ENCODE data around the gene NCAPH2.
A peak's percentile ranks its signal among the peaks of the same experiment; 100 is the strongest.

NCAPH2 gene

DNA sequence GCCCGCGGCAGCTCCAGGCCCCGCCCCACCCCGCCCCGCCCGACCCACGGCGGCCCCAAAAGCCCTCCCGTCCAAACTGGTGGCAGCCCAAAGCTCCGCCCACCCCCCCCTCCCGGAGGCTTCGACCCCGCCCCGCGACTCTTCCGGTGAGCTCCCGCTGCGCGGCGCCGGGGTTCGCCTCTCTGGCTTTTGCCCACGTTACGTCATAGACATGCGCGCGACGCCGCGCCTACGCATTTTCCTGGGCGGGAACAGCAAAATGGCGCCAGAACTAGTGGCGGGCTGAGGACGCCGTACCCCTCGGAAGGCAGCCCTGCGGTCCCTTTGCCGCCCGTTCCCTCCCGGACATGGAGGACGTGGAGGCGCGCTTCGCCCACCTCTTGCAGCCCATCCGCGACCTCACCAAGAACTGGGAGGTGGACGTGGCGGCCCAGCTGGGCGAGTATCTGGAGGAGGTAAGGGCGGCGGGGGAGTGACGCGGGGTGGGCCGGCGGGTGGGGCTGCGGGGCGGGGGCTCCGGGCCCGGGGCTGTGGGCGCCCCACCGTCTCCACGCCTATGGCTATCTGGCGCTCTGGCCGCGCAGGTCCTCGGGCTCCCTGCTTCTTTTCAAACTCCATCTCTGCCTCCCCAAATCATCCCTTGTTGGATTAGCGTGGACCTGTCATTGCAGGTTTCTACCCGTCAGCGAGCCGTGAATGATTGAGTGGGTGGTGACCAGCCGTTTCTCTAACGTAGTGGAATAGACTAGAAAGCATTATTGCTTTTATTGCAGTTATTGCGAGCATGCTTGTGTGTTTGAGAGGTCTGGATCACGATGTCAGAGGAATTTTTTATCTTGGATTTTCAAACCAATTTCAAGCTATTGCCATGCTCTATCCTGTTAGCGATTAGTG lies at the start of gene NCAPH2:
Gene NCAPH2 (plus strand): TSS at position 234 of the 894 bp plus-strand sequence. CDS start 114 bp downstream, at position 348.
- peak; percentile 65 for DNase-seq

DNA sequence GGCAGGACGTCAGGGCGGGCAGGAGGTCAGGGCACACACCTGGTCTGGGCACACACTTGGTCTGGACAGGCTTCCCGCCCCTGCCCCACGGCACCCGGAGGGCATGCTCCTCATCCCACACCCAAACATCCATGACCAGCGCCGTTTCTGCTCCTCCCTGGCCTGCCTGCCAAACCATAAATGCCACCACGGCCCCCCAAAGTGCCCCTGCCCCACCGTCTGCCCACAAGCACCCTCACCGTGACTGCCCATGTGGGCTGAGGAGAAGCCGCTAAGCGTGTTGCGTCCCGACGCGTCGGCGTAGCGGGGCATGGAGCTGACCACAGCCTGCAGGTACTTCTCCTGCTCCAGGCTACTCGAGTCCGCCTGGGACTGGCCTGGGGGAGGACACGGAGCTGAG lies 49.0 kb upstream of the NCAPH2 start:
- DNase-seq: no peak

DNA sequence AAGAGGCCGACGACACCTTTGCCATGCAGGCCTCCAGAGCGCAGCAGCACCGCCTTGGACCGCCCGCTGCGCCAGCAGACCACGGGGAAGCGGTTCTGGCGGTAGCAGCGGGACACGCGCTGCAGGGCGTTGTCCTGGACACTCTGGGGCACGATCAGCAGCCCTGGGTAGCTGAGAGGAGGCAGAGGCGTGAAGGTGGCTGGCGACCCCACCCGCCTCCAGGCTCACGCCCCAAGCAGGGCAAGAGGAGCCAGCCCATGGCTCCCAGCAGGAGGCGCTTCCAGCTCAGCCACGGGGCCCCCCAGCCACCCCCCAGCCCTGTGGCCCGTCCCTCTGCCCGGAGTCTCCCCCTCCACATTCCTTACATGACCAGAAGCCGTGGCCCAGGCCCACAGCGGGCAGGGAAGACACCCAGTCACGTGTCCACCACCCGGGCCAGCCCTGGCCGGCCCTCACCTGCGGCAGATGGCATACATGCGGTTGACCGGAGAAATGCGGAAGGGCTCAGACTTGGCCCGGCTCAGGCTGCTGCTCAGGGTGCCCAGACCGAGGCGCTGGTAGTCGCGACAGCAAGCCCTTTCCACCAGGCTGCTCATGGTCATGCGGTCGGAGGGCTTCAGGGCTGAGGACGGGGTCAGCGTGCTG lies 48.4 kb upstream of the NCAPH2 start:
- no peak for DNase-seq

DNA sequence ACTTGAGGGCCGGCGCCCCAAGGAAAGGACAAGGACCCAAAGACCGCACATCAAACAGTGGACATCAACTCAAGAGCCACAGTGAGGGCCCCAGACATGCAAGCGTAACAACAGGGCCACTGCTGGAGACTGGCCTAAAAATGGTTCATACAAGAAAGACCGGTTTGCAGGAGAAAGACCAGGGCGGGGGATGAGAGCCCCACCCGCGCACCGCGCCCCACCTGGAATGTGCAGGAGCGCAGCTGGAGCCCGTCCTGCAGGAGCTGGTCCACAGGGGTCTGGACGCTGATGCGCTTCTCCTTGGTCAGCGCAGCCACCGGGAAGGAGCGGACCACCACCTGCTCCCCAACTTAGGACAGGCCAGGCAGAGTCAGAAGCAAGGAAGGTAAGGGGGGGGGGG lies 47.1 kb upstream of the NCAPH2 start:
- no peak for DNase-seq

DNA sequence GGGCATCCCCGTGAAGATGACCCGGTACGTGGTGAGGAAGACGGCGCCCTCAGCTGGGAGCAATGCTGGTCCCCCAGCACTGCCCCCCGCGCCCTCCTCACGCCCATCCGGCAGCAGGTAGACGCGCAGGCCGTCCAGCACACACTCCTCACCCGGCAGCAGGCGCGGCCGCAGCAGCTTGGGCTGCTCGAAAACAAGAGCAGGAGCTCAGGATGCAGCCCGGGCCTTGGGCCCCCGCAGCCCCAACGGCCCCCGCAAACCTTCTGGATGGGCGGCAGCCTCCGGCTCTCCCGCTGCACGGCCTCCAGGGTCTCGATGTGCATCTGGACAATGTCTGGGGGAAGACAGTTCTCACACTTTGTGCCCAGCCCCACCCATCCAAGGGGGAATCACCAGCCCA lies 46.5 kb upstream of the NCAPH2 start:
- DNase-seq: no peak

DNA sequence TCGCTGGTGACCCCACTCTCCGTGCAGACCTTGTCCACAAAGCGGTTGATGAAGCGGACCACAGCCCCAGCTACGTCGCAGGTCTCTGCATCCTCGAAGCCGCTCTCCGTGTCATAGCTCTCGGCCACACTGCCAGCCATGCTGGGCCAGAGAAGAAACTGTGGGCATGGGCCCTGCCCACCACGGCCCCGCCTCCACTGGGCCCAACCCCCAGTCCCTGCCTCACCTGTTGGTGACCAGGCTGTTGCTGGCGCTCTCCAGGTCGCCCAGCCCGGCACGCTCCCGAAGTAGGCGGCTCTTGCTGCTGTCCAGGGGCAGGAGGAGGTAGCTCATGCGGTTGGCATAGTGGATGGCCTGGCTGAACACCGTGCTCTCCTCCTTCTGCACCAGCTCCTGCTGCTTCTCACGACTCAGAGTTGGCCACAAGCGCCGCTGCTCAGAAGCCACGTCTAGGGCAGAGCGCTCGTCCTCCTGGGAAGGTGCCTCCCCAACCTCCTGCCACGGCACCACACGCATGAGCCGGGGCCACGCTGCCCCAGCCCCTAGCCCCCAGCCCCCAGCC lies 46.0 kb upstream of the NCAPH2 start:
- no peak for DNase-seq

DNA sequence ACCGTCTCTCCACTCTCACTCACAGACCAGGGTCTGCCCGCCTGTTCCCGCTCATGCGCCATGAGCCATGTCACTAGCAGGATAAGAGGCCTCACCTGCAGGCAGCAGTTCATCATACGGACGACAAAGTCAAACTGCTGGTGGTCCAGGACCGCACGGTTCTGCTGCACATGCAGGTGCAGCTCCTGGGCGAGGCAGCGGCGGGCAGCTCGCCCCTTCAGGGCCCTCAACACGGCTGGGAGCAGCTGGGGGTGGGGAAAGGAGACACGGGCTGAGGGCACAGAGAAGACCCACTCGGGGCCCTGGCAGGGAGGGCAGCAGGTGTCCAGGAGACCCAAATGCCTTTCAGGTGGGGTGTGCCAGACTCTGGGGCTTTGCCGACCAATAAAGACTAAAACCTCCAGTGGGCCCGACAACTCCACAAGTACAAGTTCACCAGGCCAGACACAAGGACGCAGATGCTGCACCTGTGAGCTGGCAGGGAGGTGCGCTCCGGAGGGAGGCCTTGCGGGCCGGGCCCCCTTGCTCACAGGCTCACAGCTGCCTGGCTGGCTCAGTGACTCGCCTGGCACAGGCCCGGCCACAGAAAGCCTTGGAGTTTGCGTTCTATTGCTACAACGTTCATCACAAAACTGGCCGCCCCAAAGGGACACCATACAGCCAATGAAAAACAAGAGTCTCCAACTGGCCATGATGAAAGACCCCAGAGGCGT lies 44.7 kb upstream of the NCAPH2 start:
- no peak for DNase-seq

DNA sequence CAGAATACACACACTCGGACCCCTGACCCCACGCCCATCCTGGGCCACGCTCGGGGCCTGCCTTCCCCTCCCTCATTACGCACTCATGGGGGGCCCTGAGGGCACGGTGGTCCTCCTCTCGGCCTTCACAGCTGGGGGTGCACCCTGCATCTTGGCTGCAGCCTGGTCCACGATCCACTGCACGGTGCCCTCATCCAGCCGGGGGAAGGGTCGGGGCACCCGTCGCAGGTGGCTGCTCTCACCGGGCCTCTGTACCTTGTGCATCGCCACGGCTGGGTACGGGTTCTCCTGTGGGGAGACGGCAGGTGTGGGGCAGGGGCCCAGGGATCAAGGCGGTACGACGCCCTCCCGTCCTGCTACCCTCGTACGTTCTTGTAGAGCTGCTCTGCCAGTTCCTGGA lies 43.6 kb upstream of the NCAPH2 start:
- DNase-seq: no peak

DNA sequence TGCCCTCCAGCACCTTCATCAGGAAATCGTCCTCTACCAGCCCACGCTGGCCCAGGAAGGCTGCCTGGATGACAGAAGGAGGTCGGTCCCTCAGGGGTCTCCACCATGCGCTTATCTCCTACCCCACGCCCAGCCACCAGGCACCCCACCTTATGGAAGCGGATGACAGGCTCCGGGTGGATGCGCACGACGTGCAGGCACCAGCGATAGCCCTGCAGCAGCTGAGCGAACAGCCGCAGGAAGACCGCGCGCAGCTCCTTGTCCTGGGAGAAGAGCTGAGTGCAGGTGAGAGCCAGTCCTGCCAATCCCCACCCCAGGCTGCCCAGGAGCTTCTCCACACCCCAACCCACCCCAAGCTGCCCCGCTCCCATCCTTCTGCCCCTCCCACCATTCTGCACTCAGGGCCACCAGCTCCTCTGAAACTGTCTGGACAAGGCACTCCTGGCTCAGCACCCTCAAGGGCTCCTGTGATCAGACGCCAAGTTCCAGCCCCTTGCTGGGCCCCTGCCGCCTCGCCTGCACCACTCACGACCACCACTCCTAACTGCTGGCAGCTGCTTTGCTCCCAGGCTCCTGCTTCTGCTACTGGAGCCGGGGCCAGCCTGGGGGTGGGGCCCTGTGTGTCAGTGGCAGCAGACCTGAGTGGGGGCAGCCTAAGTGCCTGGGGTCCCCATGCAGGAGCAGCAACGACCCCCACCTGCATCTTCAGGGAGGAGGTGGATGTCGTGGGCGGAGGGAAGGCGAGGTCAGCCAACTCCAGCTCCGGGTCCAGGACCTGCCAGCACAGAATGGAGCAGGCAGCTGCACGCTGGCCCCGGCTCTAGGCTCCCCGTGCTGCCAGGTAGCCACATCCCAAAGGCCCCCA lies 42.7 kb upstream of the NCAPH2 start:
- no peak for DNase-seq

DNA sequence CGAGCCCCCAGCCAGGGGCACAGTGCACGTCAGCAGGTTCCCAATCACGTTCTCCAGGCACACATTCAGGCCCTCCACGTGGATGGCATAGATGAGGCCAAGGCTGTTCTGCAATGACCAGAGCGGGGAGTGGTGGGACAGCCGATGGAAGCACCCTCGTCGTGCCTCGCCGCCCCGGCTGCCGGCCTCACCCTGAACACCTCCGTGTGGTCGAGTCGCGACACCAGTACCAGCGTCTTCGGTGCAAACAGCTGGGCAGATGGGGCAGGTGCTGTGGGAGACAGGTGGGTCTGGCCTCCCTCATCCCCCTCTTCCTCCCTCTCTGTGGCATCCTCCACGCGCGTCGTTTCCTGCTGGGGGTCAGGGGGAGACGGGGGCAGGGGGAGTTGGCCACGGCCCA lies 40.7 kb upstream of the NCAPH2 start:
- DNase-seq: no peak

DNA sequence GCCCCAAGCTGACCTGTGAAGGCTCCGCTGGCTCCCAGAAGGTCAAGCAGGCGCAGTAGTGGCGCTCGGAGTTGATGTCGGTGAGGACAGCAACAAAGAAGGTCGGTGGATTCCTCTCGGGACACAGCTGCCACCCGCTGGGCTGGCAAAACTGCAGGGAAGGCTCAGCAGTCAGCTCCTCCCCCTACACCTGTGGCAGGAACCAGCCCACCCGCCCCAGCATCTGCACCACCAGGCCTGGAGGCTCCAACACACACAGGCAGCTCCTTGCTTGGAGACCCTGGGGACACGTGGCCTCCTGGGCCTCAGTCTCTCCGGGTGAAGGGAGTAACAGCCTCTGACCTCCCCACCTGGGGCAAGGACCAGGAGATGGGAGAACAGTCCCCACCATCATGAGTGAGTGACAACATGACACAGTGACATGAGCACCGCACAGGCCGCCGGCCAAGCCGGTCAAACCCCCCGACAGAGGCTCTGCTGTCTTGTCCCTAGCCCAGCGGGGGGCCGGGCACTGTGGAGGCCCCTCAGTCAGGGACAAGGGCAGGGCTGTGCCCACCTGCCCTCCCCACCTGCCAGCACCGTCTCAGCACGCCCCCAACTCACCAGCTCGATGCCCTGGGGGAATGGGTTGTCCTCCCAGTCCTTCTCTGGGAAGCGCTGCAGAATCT lies 40.1 kb upstream of the NCAPH2 start:
- DNase-seq: no peak

DNA sequence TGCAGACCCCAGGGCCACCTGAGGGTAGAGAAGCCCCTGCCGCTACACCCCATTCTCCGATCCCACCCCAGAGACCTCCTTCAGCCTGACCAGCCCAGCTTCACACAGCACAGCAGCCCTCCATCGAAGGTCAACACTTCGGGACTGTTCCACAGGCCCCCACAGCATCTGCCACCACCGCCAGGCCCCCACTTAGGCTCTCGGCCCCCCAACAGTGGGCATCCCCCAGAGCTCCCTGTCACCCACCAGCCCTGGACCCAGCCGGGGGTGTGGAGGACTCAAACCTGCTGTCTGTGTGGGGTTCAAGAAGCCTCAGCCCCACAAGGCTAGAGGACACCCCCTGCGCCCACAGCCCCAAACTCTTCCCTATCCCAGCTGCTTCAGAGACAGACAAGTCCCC lies 39.4 kb upstream of the NCAPH2 start:
- no peak for DNase-seq

DNA sequence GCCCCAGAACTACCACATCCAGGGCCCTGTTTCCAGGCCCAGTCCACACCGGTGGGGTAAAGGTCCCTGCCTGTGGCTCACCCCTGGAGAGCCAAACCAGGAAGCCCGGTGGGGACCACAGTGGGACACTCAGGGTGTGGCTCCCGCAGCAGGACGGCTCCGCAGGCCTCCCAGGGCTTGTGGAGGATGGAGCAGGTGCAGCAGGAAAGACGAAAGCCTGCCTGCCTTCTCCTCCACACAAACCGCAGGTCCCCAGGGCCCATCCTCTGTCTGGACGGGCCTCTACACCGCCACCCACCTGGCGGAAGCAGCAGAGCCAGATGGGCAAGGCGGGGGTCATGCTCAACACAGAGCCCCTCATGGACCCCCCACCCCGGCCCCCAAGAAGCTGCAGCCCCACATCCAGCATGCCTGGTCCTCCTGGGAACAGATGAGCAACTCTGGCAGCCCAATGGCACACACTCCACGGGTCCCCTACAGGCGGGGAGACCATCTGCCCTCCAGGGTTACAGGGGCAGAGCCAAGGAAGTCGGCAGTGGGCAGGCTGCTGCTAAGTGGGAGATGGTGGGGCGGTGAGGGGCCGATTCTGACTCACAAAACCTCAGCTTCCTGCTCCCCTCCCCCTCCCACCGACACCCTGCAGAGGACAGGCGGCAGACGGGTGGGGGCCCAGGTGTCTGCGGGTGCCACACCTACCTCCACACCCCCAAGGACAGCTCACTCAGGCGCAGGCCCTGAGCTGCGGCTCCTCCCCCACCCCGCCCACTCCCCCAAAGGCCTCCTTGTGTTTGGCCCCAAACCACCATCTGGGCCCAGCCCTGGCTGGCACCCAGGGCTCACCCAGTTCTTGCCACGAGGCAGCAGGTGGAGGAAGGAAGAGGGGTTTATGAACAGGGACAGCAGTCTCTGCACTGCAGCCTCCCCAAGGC lies 38.4 kb upstream of the NCAPH2 start:
- DNase-seq: no peak

DNA sequence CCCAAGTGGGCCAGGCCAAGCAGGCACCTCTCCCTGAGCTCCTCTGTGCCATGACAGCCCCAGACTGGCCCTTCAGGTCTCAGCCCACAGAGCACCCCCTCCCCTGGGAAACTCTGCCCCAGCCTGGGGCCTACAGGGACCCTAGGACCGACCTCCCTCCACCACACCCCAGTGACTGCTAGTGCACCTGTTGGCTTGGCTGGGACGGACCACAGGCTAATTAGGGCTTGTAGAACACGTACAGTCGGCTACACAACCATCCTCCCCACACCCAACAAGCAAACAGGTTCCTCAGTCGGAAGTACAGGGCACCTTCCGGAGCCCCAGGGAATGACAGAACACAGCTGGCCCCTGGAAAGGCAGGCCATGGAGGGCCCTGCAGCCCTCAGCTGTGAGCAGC lies 37.5 kb upstream of the NCAPH2 start:
- DNase-seq: no peak

DNA sequence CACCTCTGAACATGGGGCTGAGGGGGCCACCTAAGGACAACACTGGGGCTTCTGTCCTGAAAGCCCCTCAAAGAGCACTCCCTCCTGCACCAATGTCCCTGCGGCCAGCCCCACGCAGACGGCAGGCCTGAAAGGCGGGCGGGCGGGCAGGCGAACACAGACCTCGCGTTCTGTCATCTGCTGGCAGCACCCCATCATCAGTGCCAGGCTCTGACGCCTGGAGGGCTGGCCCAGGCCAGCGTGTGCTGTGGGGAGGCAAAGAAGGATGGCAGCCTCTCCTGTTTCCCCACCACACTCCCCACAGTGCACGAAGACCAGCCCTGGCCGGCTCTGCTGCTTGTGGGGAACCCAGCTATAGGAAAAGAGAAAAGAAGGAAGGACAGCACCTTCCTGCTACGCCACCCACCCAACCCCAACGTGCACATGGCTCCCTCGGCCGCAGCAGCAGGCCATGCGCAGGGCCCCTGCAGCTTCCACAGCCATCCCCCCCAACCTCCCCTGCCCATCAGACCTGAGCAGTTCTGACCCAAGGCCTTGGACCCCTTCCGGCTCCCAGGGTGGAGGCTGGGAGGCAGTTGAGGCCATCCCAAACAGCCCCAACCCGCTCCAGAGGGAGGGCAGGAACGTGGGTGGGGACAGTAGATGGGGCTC lies 36.7 kb upstream of the NCAPH2 start:
- DNase-seq: no peak

DNA sequence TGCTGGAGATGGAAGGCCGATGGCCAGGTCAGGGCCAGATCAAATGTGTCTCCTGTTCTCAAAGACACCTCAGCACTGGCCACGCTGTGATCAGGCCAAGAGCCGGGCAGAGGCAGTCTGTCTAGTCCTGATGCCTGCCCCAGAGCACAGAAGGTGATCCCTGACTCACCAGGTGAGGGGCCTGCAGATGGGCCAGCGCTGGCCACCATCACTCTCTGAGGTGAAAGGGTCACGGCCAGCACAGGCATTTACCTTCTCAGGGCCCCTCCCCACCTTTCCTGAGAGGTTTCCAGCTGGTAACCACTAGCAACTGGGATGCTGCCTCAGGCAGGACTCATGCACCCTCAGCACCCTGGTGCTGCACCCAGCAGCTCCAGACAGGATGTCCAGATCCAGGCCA lies 36.1 kb upstream of the NCAPH2 start:
- DNase-seq: no peak

DNA sequence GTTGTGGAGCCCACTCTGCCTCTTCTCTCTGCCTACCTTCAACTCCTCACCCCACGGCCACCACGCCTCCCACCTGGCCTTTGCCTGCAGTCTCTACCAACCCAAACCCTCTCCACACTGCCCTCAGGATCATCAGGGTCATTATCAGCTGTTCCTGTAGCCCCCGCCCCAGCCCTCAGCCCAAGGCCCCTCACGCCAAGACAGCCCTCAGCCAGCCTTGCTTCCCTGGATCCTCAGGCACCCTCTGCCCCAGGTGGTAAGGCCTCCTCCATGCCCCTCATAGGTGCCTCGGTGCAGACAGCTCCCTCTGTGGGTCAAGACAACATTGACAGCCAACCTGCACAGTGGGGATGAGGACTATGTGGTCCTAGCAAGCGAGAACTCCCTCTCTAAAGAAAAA lies 34.9 kb upstream of the NCAPH2 start:
- DNase-seq: no peak

DNA sequence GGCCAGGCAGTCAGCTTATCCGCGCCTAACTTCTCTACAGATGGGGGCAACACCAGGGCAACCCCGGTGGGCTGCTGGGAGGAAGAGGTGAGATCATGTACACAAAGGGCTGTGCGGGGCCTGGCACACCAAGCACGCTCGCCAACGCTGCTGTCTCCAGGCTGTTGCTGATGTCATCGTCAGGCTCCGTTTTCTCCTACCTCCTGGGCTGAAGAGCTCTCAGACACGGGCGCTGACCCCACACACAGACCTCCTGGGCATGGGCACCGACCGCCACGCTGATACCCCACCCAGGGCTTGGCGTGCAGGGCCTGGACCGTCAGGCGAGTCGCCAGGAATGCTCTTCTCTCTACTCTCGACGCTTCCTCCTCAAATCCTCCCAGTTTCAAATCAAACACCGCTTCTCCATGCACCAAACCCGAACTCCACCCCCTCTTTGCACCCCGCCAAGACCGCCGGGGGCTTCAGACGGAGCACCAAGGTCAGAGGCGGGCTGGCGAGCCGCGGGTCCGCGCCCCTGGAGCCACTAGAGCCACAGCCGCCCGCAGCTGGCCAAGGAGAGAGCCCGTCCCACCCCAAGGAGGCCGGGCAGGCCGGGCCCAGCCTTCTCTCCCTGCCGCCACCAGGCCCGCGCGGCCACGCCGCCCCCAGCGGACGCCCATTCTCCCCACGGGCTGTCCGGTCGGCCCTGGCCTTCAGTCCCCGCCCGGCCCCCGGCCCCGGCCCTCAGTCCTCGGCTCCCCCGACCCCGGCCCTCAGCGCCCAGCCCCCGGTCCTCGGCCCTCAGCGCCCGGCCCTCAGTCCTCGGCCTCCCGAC lies 34.0 kb upstream of the NCAPH2 start:
- DNase-seq: no peak
